GM19468 (cell line): ENCODE data around the gene PSEN1.

Experiments
- ATAC-seq: cut with Tn5 transposase; IDR thresholded peaks from one replicate; pipeline ENCODE4 v1.9.1; 2021; ENCODE audit warnings: mild to moderate bottlenecking, moderate library complexity, moderate number of reproducible peaks; ENCODE audit not compliant: unreplicated experiment; ENCODE audit errors: extremely low read depth

Gene PSEN1

GRCh38 chr14:73264080-73264884 is 128.0 kb downstream of the PSEN1 start:
- no peak for ATAC-seq

GRCh38 chr14:73264885-73265720 is 128.8 kb downstream of the PSEN1 start:
- no peak for ATAC-seq

GRCh38 chr14:73265721-73266046 is 129.4 kb downstream of the PSEN1 start:
- ATAC-seq, result no peak

GRCh38 chr14:73266317-73266716 is 130.0 kb downstream of the PSEN1 start:
- ATAC-seq, result no peak

- no peak for ATAC-seq
Observed at GRCh38 chr14:73267474-73267873, 131.2 kb downstream of the PSEN1 start.

- no peak for ATAC-seq
Observed at GRCh38 chr14:73269729-73270531, 133.6 kb downstream of the PSEN1 start.

- ATAC-seq, result no peak
Observed at GRCh38 chr14:73272393-73272792, 136.1 kb downstream of the PSEN1 start.
